OCI-LY3 (cell line): ENCODE results near the gene EHD1.
A peak's percentile ranks its signal among the peaks of the same experiment; 100 is the strongest.

Source experiments
- H2AFZ ChIP-seq: fragments of 200-600, 300-600 bp; shearing (Covaris generic); 2 replicates; pipeline ENCODE4 v1.6.0; 2014; ENCODE audit warnings: antibody characterized with exemption, low read depth, low read length
- H3K27ac ChIP-seq: fragments of 200-600, 300-600 bp; sonication (generic); 2 replicates; pipeline ENCODE4 v1.5.1; 2014; ENCODE audit warnings: mild to moderate bottlenecking, low read length, moderate library complexity, mixed read lengths
- H3K27me3 ChIP-seq: fragments of 200-600, 300-600 bp; sonication (generic); 2 replicates; pipeline ENCODE4 v1.6.1; 2014; ENCODE audit warnings: low read depth, low read length, mixed read lengths
- H3K36me3 ChIP-seq: fragments of 200-600, 300-600 bp; sonication (generic); replicated peaks from 2 replicates; pipeline ENCODE3; 2014; ENCODE audit warnings: low read depth, low read length, mixed read lengths
- H3K4me1 ChIP-seq: fragments of 300-600, 200-600 bp; sonication (generic); 2 replicates; pipeline ENCODE4 v1.6.1; 2014; ENCODE audit warnings: low read length, mixed read lengths
- H3K4me2 ChIP-seq: fragments of 200-600, 300-600 bp; sonication (generic); 2 replicates; pipeline ENCODE4 v1.6.1; 2014; ENCODE audit warnings: low read length, mixed read lengths
- H3K4me3 ChIP-seq: fragments of 300-600, 200-600 bp; sonication (generic); 2 replicates; pipeline ENCODE4 v1.5.1; 2014; ENCODE audit warnings: antibody characterized with exemption, mild to moderate bottlenecking, low read length, moderate library complexity
- H3K79me2 ChIP-seq: fragments of 300-600, 200-600 bp; shearing (Covaris generic); 2 replicates; pipeline ENCODE4 v1.6.1; 2014; ENCODE audit warnings: mild to moderate bottlenecking, low read length, mixed read lengths
- H3K9ac ChIP-seq: fragments of 300-600, 200-600 bp; shearing (Covaris generic); 2 replicates; pipeline ENCODE4 v1.6.0; 2014; ENCODE audit warnings: mild to moderate bottlenecking, low read length, moderate library complexity
- H3K9me3 ChIP-seq: fragments of 200-600, 300-600 bp; shearing (Covaris generic); 2 replicates; pipeline ENCODE4 v1.6.1; 2014; ENCODE audit warnings: low read length, mixed read lengths; ENCODE audit not compliant: insufficient read depth
- H4K20me1 ChIP-seq: fragments of 200-600, 300-600 bp; sonication (generic); 2 replicates; pipeline ENCODE4 v1.6.1; 2016; ENCODE audit warnings: low read length, mixed read lengths; ENCODE audit not compliant: insufficient read depth
- EZH2phosphoT487 ChIP-seq: fragments of 200-600 bp; shearing (Covaris generic); IDR thresholded peaks from 2 replicates; pipeline ENCODE4 v1.6.1; 2018; ENCODE audit warnings: antibody characterized with exemption, mixed run types, low read depth
- TF ChIP-seq, protein P1 (sequence below): fragments of 200-600, 300-600 bp; sonication (generic); IDR thresholded peaks from 2 replicates; pipeline ENCODE4 v1.5.1; 2014; ENCODE audit warnings: antibody characterized with exemption, low read length, low read depth

EHD1 gene

DNA sequence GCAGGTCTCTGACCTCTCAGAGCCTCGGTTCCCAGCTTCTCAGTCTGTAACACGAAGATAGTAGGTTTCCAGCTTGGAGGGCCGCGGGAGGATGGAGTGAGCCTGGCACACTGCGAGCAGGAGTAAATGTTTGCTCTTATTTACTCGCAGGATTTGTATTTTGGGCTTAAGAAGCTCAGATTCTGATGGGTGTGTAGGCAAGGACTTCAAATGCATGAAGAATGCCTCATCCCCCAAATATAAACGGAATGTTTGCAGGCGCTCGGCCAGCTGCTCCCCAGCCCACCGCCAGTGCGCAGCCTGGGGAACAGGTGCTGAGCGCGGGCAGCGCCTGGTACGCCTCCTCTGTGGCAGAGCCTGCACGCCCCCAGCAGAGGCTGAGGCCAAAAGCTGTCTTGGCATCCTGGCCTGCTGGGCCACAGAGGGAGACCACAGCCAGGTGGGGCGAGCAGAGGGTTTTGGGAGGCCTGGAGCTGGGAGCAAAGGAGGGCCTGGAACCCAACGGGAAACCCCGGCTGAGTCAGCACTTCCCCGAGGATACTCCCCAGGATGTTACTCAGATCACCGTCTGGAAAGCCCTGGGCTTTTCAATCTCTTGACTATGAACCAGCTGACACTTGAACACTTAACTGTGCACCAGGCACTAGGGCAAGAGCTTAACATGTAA is 9.4 kb downstream of the EHD1 start:
- no peak overlapping the region for H3K4me2 ChIP-seq
- H4K20me1 ChIP-seq: peaks cover 80% of the 10 kb centered on the region
- H3K9ac ChIP-seq: no peak overlapping the region
- peaks cover 72% of the 10 kb centered on the region for H3K36me3 ChIP-seq
- peaks cover 36% of the 10 kb centered on the region for H3K4me1 ChIP-seq
- H3K27me3 ChIP-seq: no peaks in the 10 kb centered on the region
- peaks cover 5% of the 10 kb centered on the region; the same call in 1 of the 2 replicates for H3K9me3 ChIP-seq
- no peak overlapping the region for H3K27ac ChIP-seq
- peaks cover 86% of the 10 kb centered on the region for H3K79me2 ChIP-seq
- no peak overlapping the region for H3K4me3 ChIP-seq
- H2AFZ ChIP-seq: no peak overlapping the region
- TF ChIP-seq, protein P1, sequence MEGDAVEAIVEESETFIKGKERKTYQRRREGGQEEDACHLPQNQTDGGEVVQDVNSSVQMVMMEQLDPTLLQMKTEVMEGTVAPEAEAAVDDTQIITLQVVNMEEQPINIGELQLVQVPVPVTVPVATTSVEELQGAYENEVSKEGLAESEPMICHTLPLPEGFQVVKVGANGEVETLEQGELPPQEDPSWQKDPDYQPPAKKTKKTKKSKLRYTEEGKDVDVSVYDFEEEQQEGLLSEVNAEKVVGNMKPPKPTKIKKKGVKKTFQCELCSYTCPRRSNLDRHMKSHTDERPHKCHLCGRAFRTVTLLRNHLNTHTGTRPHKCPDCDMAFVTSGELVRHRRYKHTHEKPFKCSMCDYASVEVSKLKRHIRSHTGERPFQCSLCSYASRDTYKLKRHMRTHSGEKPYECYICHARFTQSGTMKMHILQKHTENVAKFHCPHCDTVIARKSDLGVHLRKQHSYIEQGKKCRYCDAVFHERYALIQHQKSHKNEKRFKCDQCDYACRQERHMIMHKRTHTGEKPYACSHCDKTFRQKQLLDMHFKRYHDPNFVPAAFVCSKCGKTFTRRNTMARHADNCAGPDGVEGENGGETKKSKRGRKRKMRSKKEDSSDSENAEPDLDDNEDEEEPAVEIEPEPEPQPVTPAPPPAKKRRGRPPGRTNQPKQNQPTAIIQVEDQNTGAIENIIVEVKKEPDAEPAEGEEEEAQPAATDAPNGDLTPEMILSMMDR: no peak
- TF ChIP-seq EZH2phosphoT487: no peak

DNA sequence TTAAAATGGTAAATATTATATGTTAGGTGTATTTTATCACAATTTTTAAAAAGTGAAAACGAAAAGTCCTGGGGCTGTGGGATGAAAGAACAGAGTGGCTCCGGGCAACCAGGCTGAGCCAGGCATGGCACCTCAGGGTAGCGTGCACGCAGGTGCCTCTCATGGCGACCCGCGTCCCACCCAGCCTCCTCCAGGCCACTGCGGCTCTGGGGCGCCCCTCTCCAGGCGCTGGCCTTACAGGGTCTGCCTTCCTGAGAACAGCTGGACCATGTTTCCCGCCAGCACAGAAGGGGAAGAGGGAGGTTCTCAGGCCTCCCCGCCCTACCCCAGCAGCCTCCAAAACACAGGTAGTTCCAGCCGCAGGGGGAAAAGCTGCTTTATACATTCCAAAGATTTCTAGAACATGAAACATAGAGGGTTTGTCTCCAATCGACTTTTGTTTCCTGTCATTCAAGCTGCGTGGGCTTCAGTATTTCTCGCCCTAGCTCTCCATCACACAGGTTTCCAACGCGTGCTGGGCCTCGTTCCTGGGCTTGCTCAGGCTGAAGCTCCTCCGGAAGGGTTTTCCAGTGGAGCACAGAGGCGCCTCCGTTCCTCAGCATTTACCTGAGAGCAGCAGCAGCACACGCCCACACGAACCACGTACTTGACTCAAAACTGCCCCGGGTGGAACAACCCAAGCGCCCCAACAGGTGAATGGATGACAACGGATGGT is 10.5 kb downstream of the EHD1 start:
- Histone ChIP-seq H3K27ac (no peak overlapping the region), H3K79me2 (peaks cover 92% of the 10 kb centered on the region)

DNA sequence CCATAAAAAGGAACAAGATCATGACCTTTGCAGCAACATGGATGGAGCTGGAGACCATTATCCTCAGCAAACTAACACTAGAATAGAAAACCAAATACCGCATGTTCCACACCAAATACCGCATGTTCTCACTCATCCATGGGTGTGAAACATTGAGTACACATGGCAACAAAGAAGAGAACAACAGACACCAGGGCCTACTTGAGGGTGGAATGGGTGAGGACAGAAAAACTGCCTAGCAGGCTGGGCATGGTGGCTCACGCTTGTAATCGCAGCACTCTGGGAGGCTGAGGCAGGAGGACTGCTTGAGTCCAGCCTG is 12.3 kb downstream of the EHD1 start:
- peaks cover 52% of the 10 kb centered on the region for H3K36me3 ChIP-seq
- TF ChIP-seq, protein P1: no peak
- TF ChIP-seq EZH2phosphoT487: no peak
- H3K79me2 ChIP-seq: peaks cover 95% of the 10 kb centered on the region
- H2AFZ ChIP-seq: no peak overlapping the region
- peaks cover 50% of the 10 kb centered on the region for H3K4me1 ChIP-seq
- peak overlapping the region; percentile 77 for H3K4me2 ChIP-seq
- H4K20me1 ChIP-seq: peaks cover 70% of the 10 kb centered on the region
- H3K27me3 ChIP-seq: no peaks in the 10 kb centered on the region
- no peak overlapping the region for H3K9ac ChIP-seq
- H3K9me3 ChIP-seq: peaks cover 5% of the 10 kb centered on the region; the same call in 1 of the 2 replicates
- peak overlapping the region; percentile 24; the same call in 1 of the 2 replicates for H3K4me3 ChIP-seq
- H3K27ac ChIP-seq: peak overlapping the region; percentile 69

More for the DNA sequence above, 10.5 kb downstream of the EHD1 start:
- peaks cover 67% of the 10 kb centered on the region for H3K36me3 ChIP-seq
- TF ChIP-seq, protein P1: no peak
- no peak for TF ChIP-seq EZH2phosphoT487
- no peaks in the 10 kb centered on the region for H3K27me3 ChIP-seq
- no peak overlapping the region for H3K4me3 ChIP-seq
- H3K4me2 ChIP-seq: no peak overlapping the region
- H4K20me1 ChIP-seq: peaks cover 85% of the 10 kb centered on the region
- no peak overlapping the region for H3K9ac ChIP-seq
- H3K4me1 ChIP-seq: peaks cover 34% of the 10 kb centered on the region
- no peak overlapping the region for H2AFZ ChIP-seq
- H3K9me3 ChIP-seq: peaks cover 5% of the 10 kb centered on the region; the same call in 1 of the 2 replicates

DNA sequence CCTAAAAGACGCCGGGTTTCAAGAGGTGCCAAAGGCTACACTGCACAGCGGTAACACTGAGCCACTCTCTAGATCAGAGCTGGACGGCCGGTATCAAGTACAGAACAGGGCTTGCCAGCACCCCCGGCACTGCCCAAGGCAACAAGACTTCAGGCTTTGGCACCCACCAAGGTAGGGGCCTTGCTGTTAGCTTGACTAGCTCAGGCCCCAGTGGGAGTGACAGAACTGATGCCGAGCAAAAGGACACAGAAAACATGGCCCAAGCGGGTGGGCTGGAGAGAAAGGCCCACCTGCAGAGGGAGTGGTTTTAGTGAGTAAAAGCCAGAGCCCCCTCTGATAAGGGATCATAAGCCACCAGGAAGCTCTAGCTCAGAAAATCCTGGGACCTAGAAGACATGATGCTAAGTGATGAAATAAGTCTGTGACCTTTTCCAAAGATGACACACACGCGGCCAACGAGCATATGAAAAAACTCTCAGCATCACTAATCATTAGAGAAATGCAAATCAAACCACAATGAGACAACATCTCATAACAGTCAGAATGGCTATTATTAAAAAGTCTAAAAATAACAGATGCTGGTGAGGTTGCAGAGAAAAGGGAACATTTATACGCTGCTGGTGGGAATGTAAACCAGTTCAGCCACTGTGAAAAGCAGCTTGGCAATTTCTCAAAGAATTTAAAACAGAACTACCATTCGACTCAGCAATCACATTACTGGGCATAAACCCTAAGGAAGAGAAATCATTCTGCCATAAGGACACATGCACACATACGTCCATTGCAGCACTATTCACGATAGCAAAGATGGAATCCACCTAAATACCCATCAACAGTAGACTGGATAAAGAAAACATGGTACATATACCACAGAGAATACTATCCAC is 12.9 kb downstream of the EHD1 start:
- Histone ChIP-seq H3K27me3 (no peaks in the 10 kb centered on the region), H3K36me3 (peaks cover 46% of the 10 kb centered on the region), H3K79me2 (peaks cover 90% of the 10 kb centered on the region), H3K4me3 (peak overlapping the region; percentile 45), H2AFZ (no peak overlapping the region), H3K9me3 (peaks cover 5% of the 10 kb centered on the region; the same call in 1 of the 2 replicates), H4K20me1 (peaks cover 64% of the 10 kb centered on the region), H3K4me2 (peak overlapping the region; percentile 77), H3K27ac (peak overlapping the region; percentile 69), H3K4me1 (peaks cover 53% of the 10 kb centered on the region), H3K9ac (peak overlapping the region; percentile 5; the same call in 1 of the 2 replicates)
- TF ChIP-seq, protein P1: no peak
- TF ChIP-seq EZH2phosphoT487: no peak; the same call in 1 of the 2 replicates
